ENCODE measurements around the gene DDX50.
"Not testable (repeated sequence)": the region's sequence is repeated elsewhere in the genome, so short reads cannot be mapped to it uniquely, and the experiment has no call there.

DDX50 gene

GRCh38 chr10:68901105-68901927, at the start of gene DDX50:
DDX50 (plus strand) TSS chr10:68901315; CDS start chr10:68901385, 70 bp downstream.
- peak within 1 kb of the TSS; percentile 65 to 97 (median 77) for H3K4me3 ChIP-seq
- H3K27ac ChIP-seq = peak within 1 kb of the TSS; percentile 95 to 100 (median 99)

- Histone ChIP-seq H3K27ac (no peak overlapping the region), H3K4me3 (no peak overlapping the region)
Measured at GRCh38 chr10:68856352-68856751, 44.8 kb upstream of the DDX50 start.

GRCh38 chr10:68857005-68857404, 44.1 kb upstream of the DDX50 start:
- H3K4me3 ChIP-seq = no peak overlapping the region

GRCh38 chr10:68861253-68861652, 39.9 kb upstream of the DDX50 start:
- no peak overlapping the region for H3K27ac ChIP-seq

More at GRCh38 chr10:68857005-68857404, 44.1 kb upstream of the DDX50 start:
- H3K27ac ChIP-seq = no peak overlapping the region

GRCh38 chr10:68864611-68865010, 36.5 kb upstream of the DDX50 start:
- Histone ChIP-seq H3K27ac (no peak overlapping the region), H3K4me3 (no peak overlapping the region)

More at GRCh38 chr10:68861253-68861652, 39.9 kb upstream of the DDX50 start:
- H3K4me3 ChIP-seq = no peak overlapping the region

- H3K27ac ChIP-seq, H3K4me3 ChIP-seq: not testable (repeated sequence)
Measured at GRCh38 chr10:68868173-68868572, 32.9 kb upstream of the DDX50 start.

GRCh38 chr10:68869623-68870022, 31.5 kb upstream of the DDX50 start:
- no peak overlapping the region for H3K27ac ChIP-seq
- no peak overlapping the region for H3K4me3 ChIP-seq

GRCh38 chr10:68870061-68870460, 31.1 kb upstream of the DDX50 start:
- Histone ChIP-seq H3K27ac (no peak overlapping the region), H3K4me3 (no peak overlapping the region)

- Histone ChIP-seq H3K27ac (peak overlapping the region in 1 of 21 experiments; percentile 61), H3K4me3 (no peak overlapping the region)
Measured at GRCh38 chr10:68870545-68871104, 30.5 kb upstream of the DDX50 start.

GRCh38 chr10:68871105-68871711, 29.9 kb upstream of the DDX50 start:
- H3K27ac ChIP-seq = peak overlapping the region in 1 of 21 experiments; percentile 61

GRCh38 chr10:68871731-68872342, 29.3 kb upstream of the DDX50 start:
- Histone ChIP-seq H3K4me3 (no peak overlapping the region), H3K27ac (peak overlapping the region in 1 of 21 experiments; percentile 61)

More at GRCh38 chr10:68871105-68871711, 29.9 kb upstream of the DDX50 start:
- no peak overlapping the region for H3K4me3 ChIP-seq

GRCh38 chr10:68876246-68877138, 24.6 kb upstream of the DDX50 start:
- Histone ChIP-seq H3K4me3 (no peak overlapping the region), H3K27ac (no peak overlapping the region)

GRCh38 chr10:68877482-68878110, 23.5 kb upstream of the DDX50 start:
- Histone ChIP-seq H3K4me3 (no peak overlapping the region), H3K27ac (no peak overlapping the region)

GRCh38 chr10:68878496-68878895, 22.6 kb upstream of the DDX50 start:
- Histone ChIP-seq H3K27ac (no peak overlapping the region), H3K4me3 (no peak overlapping the region)

GRCh38 chr10:68879628-68880027, 21.5 kb upstream of the DDX50 start:
- Histone ChIP-seq H3K27ac (no peak overlapping the region), H3K4me3 (no peak overlapping the region)

- Histone ChIP-seq H3K27ac (no peak overlapping the region), H3K4me3 (no peak overlapping the region)
Measured at GRCh38 chr10:68880181-68880580, 20.9 kb upstream of the DDX50 start.

GRCh38 chr10:68895041-68895440, 6.1 kb upstream of the DDX50 start:
- H3K4me3 ChIP-seq = no peak overlapping the region
- no peak overlapping the region for H3K27ac ChIP-seq

GRCh38 chr10:68897336-68897741, 3.8 kb upstream of the DDX50 start:
- Histone ChIP-seq H3K27ac (no peak overlapping the region), H3K4me3 (no peak overlapping the region)

GRCh38 chr10:68899186-68899745, 1.8 kb upstream of the DDX50 start:
- no peak overlapping the region for H3K27ac ChIP-seq
- H3K4me3 ChIP-seq = no peak overlapping the region

Data from skin epidermis (tissue), 12 donors.